Endothelial cell (in vitro differentiated cells): ENCODE measurements around the gene ACTR10. TPM values are rescaled to one million over a fixed set of nuclear protein-coding genes. Genes with fewer than 3 reads are reported as not detected.

Source experiments
- DNase-seq: peaks from one replicate; pipeline ENCODE4 v3.0.0; 2021; ENCODE audit warnings: low spot score
- H3K27ac Mint-ChIP-seq: one replicate; pipeline ENCODE4 v1.8.0; 2021; ENCODE audit warnings: mixed read lengths, inconsistent platforms; ENCODE audit not compliant: unreplicated experiment
- H3K27me3 Mint-ChIP-seq: one replicate; pipeline ENCODE4 v1.8.0; 2021; ENCODE audit warnings: mild to moderate bottlenecking, moderate library complexity, mixed read lengths, inconsistent platforms; ENCODE audit not compliant: unreplicated experiment
- H3K36me3 Mint-ChIP-seq: one replicate; pipeline ENCODE4 v1.8.0; 2021; ENCODE audit warnings: mild to moderate bottlenecking, low read depth, mixed read lengths, inconsistent platforms; ENCODE audit not compliant: unreplicated experiment
- H3K4me1 Mint-ChIP-seq: one replicate; pipeline ENCODE4 v1.8.0; 2021; ENCODE audit warnings: mild to moderate bottlenecking, mixed read lengths, inconsistent platforms; ENCODE audit not compliant: unreplicated experiment
- H3K4me3 Mint-ChIP-seq: one replicate; pipeline ENCODE4 v1.8.0; 2021; ENCODE audit warnings: mild to moderate bottlenecking, mixed read lengths, inconsistent platforms; ENCODE audit not compliant: unreplicated experiment
- H3K9me3 Mint-ChIP-seq: one replicate; pipeline ENCODE4 v1.8.0; 2021; ENCODE audit warnings: mixed read lengths, inconsistent platforms; ENCODE audit not compliant: unreplicated experiment
- CTCF ChIP-seq: fragments of 200-600 bp; sonication (generic); IDR thresholded peaks from one replicate; pipeline ENCODE4 v1.5.0; 2021; ENCODE audit warnings: antibody characterized with exemption; ENCODE audit not compliant: unreplicated experiment
- total RNA-seq: library from RNA; stranded (reverse); fragmentation: NEBNext Ultra II Directional; extraction: Animal tissue kit (Norgen Biotek cat#: 25700); gene quantifications from one replicate; pipeline ENCODE4 v1.2.1, GENCODE V29; 2021; ENCODE audit not compliant: unreplicated experiment

ACTR10 gene
- total RNA-seq, 1 donor from 2014 or later, result 50.2 TPM

- peaks cover 16% of the 10 kb centered on the region for H3K4me1 Mint-ChIP-seq
- peaks cover 6% of the 10 kb centered on the region for H3K27me3 Mint-ChIP-seq
- no peak for TF ChIP-seq CTCF
- H3K27ac Mint-ChIP-seq, result peak overlapping the region; percentile 54
- no peaks in the 10 kb centered on the region for H3K9me3 Mint-ChIP-seq
- H3K4me3 Mint-ChIP-seq, result peak overlapping the region; percentile 94
- H3K36me3 Mint-ChIP-seq, result peaks cover 4% of the 10 kb centered on the region
- no peak for DNase-seq
Measured at GRCh38 chr14:58243790-58244555, 44.0 kb downstream of the ACTR10 start.

- Mint-ChIP-seq H3K27ac (peak within 1 kb of the TSS; percentile 94), H3K9me3 (no peaks in the 10 kb centered on the region), H3K4me1 (peaks cover 16% of the 10 kb centered on the region), H3K36me3 (peaks cover 4% of the 10 kb centered on the region), H3K4me3 (peak within 1 kb of the TSS; percentile 94), H3K27me3 (peaks cover 6% of the 10 kb centered on the region)
- TF ChIP-seq CTCF, result no peak
- peak; percentile 97 for DNase-seq
Measured at GRCh38 chr14:58244556-58245387, 44.8 kb downstream of the ACTR10 start, which contains the start of gene PSMA3. Gene PSMA3, plus strand, starts transcription at chr14:58244843. Its CDS starts 78 bp downstream, at chr14:58244921.

GRCh38 chr14:58245562-58245961, 45.6 kb downstream of the ACTR10 start:
- TF ChIP-seq CTCF, result no peak
- peaks cover 16% of the 10 kb centered on the region for H3K4me1 Mint-ChIP-seq
- H3K27me3 Mint-ChIP-seq, result peaks cover 4% of the 10 kb centered on the region

GRCh38 chr14:58249611-58250010, 49.7 kb downstream of the ACTR10 start:
- Mint-ChIP-seq H3K4me3 (no peak overlapping the region), H3K36me3 (peaks cover 21% of the 10 kb centered on the region), H3K27me3 (peaks cover 4% of the 10 kb centered on the region), H3K9me3 (no peaks in the 10 kb centered on the region), H3K27ac (no peak overlapping the region), H3K4me1 (peaks cover 11% of the 10 kb centered on the region)
- TF ChIP-seq CTCF, result no peak
- DNase-seq, result no peak

More at GRCh38 chr14:58245562-58245961, 45.6 kb downstream of the ACTR10 start:
- Mint-ChIP-seq H3K36me3 (peaks cover 10% of the 10 kb centered on the region), H3K9me3 (no peaks in the 10 kb centered on the region), H3K4me3 (peak overlapping the region; percentile 94), H3K27ac (peak overlapping the region; percentile 94)
- DNase-seq, result no peak
